Osteoblast (primary cell): ENCODE results near the gene CD93. TPM values are rescaled to one million over a fixed set of nuclear protein-coding genes. Genes with fewer than 3 reads are reported as not detected.

Source experiments
- DNase-seq: peaks from one replicate; pipeline ENCODE4 v3.0.0; 2011; ENCODE audit warnings: low spot score, mixed read lengths; ENCODE audit not compliant: insufficient read length; ENCODE audit errors: missing footprints
- H2AFZ ChIP-seq: 2 replicates; pipeline ENCODE4 v1.6.0; 2011; ENCODE audit warnings: mild to moderate bottlenecking, low read length
- H3K27ac ChIP-seq: 2 replicates; pipeline ENCODE4 v1.5.1; 2011; ENCODE audit warnings: mild to moderate bottlenecking, low read depth, low read length, moderate library complexity
- H3K27me3 ChIP-seq: 2 replicates; pipeline ENCODE4 v1.6.0; 2012; ENCODE audit warnings: mild to moderate bottlenecking, control low read depth, inconsistent platforms, low read length, moderate library complexity; ENCODE audit not compliant: insufficient read depth
- H3K36me3 ChIP-seq: 2 replicates; pipeline ENCODE4 v1.5.1; 2011; ENCODE audit warnings: mild to moderate bottlenecking, low read length, control low read depth, moderate library complexity; ENCODE audit not compliant: insufficient read depth
- H3K4me1 ChIP-seq: 2 replicates; pipeline ENCODE4 v1.5.1; 2011; ENCODE audit warnings: mild to moderate bottlenecking, low read length, control low read depth, moderate library complexity; ENCODE audit not compliant: insufficient read depth
- H3K4me2 ChIP-seq: 2 replicates; pipeline ENCODE4 v1.6.0; 2011; ENCODE audit warnings: mild to moderate bottlenecking, low read length; ENCODE audit not compliant: insufficient read depth
- H3K4me3 ChIP-seq: fragments of 200-600 bp; sonication (generic); 3 replicates; pipeline ENCODE4 v1.5.1; 2012; ENCODE audit warnings: mild to moderate bottlenecking, low read length, inconsistent platforms; ENCODE audit not compliant: insufficient read depth
- H3K79me2 ChIP-seq: 2 replicates; pipeline ENCODE4 v1.6.0; 2012; ENCODE audit warnings: mild to moderate bottlenecking, low read length, control low read depth, inconsistent platforms; ENCODE audit not compliant: insufficient read depth
- H3K9me3 ChIP-seq: 2 replicates; pipeline ENCODE4 v1.5.1; 2011; ENCODE audit warnings: low read depth, low read length, control low read depth
- H4K20me1 ChIP-seq: 2 replicates; pipeline ENCODE4 v1.6.0; 2012; ENCODE audit warnings: mild to moderate bottlenecking, low read length, control low read depth; ENCODE audit not compliant: insufficient read depth
- CTCF ChIP-seq: IDR thresholded peaks from 2 replicates; pipeline ENCODE4 v1.5.1; 2011; ENCODE audit warnings: mild to moderate bottlenecking, low read depth, low read length, moderate library complexity; ENCODE audit errors: extremely low read depth
- total RNA-seq: library from RNA; depleted of rRNA; stranded (reverse); fragments of >200 nt; gene quantifications from 2 replicates; pipeline ENCODE4 v1.2.3, GENCODE V29; 2012

The CD93 gene
- total RNA-seq, 1 donor, result not detected

GRCh38 chr20:23043376-23043775, 42.7 kb downstream of the CD93 start:
- no peaks in the 10 kb centered on the region for H4K20me1 ChIP-seq
- peaks cover 57% of the 10 kb centered on the region for H3K27me3 ChIP-seq
- no peak overlapping the region for H3K27ac ChIP-seq
- no peak for DNase-seq
- no peak overlapping the region for H3K4me2 ChIP-seq
- H3K9me3 ChIP-seq, result no peaks in the 10 kb centered on the region
- H3K36me3 ChIP-seq, result no peaks in the 10 kb centered on the region
- H3K4me3 ChIP-seq, result no peak overlapping the region
- no peak overlapping the region for H2AFZ ChIP-seq
- no peaks in the 10 kb centered on the region for H3K79me2 ChIP-seq
- no peak for TF ChIP-seq CTCF
- H3K4me1 ChIP-seq, result no peaks in the 10 kb centered on the region

- H3K79me2 ChIP-seq, result no peaks in the 10 kb centered on the region
- H3K27ac ChIP-seq, result no peak overlapping the region
- no peak overlapping the region for H2AFZ ChIP-seq
- TF ChIP-seq CTCF, result no peak
- no peak overlapping the region for H3K4me3 ChIP-seq
- H3K27me3 ChIP-seq, result peaks cover 46% of the 10 kb centered on the region
- H3K4me1 ChIP-seq, result no peaks in the 10 kb centered on the region
- no peak overlapping the region for H3K4me2 ChIP-seq
- no peaks in the 10 kb centered on the region for H3K9me3 ChIP-seq
- no peaks in the 10 kb centered on the region for H3K36me3 ChIP-seq
- no peak for DNase-seq
- no peaks in the 10 kb centered on the region for H4K20me1 ChIP-seq
Observed at GRCh38 chr20:23042270-23042669, 43.9 kb downstream of the CD93 start.

- peaks cover 51% of the 10 kb centered on the region for H3K27me3 ChIP-seq
- DNase-seq, result no peak
- no peaks in the 10 kb centered on the region for H3K79me2 ChIP-seq
- no peaks in the 10 kb centered on the region for H3K36me3 ChIP-seq
- H3K4me1 ChIP-seq, result no peaks in the 10 kb centered on the region
- no peaks in the 10 kb centered on the region for H4K20me1 ChIP-seq
- no peak for TF ChIP-seq CTCF
- H3K9me3 ChIP-seq, result no peaks in the 10 kb centered on the region
- H3K4me2 ChIP-seq, result no peak overlapping the region
- no peak overlapping the region for H2AFZ ChIP-seq
- H3K4me3 ChIP-seq, result no peak overlapping the region
- H3K27ac ChIP-seq, result no peak overlapping the region
Observed at GRCh38 chr20:23039885-23040508, 46.1 kb downstream of the CD93 start.

- Histone ChIP-seq H3K9me3 (no peaks in the 10 kb centered on the region), H3K27ac (no peak overlapping the region), H2AFZ (no peak overlapping the region), H3K36me3 (no peaks in the 10 kb centered on the region), H3K4me2 (no peak overlapping the region), H3K27me3 (peaks cover 51% of the 10 kb centered on the region), H3K4me3 (no peak overlapping the region), H4K20me1 (no peaks in the 10 kb centered on the region), H3K79me2 (no peaks in the 10 kb centered on the region), H3K4me1 (no peaks in the 10 kb centered on the region)
- DNase-seq, result no peak
- no peak for TF ChIP-seq CTCF
Observed at GRCh38 chr20:23039136-23039875, 46.8 kb downstream of the CD93 start.
